WERI-Rb-1 (cell line): ENCODE data around the gene VSIG10L2.

Experiments used
- DNase-seq: peaks from one replicate; pipeline ENCODE4 v3.0.0-alpha.2; 2020
- H3K27ac ChIP-seq: fragments of 250-450 bp; sonication (Bioruptor Pico); 2 replicates; pipeline ENCODE4 v1.5.1; 2020; ENCODE audit warnings: mild to moderate bottlenecking, moderate library complexity
- H3K27me3 ChIP-seq: fragments of 250-450 bp; sonication (Bioruptor Pico); 2 replicates; pipeline ENCODE4 v1.5.1; 2021; ENCODE audit warnings: mild to moderate bottlenecking, low read depth, moderate library complexity; ENCODE audit not compliant: insufficient read depth, severe bottlenecking
- H3K36me3 ChIP-seq: fragments of 250-450 bp; sonication (Bioruptor Pico); 2 replicates; pipeline ENCODE4 v1.5.1; 2020; ENCODE audit warnings: mild to moderate bottlenecking, moderate library complexity
- H3K4me3 ChIP-seq: 2 replicates; pipeline ENCODE4 v1.5.1; 2011; ENCODE audit warnings: low read depth, mild to moderate bottlenecking, control low read depth, low read length
- H3K9me3 ChIP-seq: fragments of 250-450 bp; sonication (Bioruptor Pico); 2 replicates; pipeline ENCODE4 v1.5.1; 2021; ENCODE audit warnings: mild to moderate bottlenecking, moderate library complexity; ENCODE audit not compliant: severe bottlenecking
- TF ChIP-seq, protein P1 (sequence below): IDR thresholded peaks from 2 replicates; pipeline ENCODE4 v1.5.1; 2011; ENCODE audit warnings: low read depth, mild to moderate bottlenecking, control low read depth, inconsistent platforms, low read length

VSIG10L2 gene

DNA sequence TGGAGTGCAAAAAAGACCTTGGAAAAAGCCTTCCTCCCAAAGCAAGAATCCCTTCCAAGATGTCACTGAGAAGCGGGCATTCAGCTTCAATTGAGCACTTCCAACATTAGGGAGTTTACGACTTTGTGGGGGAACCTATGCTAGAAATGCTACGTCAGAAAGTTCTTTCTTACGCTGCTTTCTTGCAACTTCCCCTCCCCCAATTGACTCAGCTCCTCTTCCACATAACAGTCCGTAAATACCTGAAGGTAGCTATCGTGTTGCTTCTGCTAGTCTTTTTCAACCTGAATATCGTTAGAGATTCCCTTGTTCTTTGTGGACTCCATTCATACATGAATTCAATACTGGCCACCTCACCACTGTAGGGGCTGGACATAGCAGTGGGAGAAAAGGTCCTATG, 47.0 kb downstream of the VSIG10L2 start:
- H3K4me3 ChIP-seq = no peak overlapping the region
- no peaks in the 10 kb centered on the region for H3K9me3 ChIP-seq
- no peak for DNase-seq
- H3K27ac ChIP-seq = no peak overlapping the region
- TF ChIP-seq, protein P1, sequence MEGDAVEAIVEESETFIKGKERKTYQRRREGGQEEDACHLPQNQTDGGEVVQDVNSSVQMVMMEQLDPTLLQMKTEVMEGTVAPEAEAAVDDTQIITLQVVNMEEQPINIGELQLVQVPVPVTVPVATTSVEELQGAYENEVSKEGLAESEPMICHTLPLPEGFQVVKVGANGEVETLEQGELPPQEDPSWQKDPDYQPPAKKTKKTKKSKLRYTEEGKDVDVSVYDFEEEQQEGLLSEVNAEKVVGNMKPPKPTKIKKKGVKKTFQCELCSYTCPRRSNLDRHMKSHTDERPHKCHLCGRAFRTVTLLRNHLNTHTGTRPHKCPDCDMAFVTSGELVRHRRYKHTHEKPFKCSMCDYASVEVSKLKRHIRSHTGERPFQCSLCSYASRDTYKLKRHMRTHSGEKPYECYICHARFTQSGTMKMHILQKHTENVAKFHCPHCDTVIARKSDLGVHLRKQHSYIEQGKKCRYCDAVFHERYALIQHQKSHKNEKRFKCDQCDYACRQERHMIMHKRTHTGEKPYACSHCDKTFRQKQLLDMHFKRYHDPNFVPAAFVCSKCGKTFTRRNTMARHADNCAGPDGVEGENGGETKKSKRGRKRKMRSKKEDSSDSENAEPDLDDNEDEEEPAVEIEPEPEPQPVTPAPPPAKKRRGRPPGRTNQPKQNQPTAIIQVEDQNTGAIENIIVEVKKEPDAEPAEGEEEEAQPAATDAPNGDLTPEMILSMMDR = no peak
- no peaks in the 10 kb centered on the region for H3K27me3 ChIP-seq
- H3K36me3 ChIP-seq = peaks cover 49% of the 10 kb centered on the region

DNA sequence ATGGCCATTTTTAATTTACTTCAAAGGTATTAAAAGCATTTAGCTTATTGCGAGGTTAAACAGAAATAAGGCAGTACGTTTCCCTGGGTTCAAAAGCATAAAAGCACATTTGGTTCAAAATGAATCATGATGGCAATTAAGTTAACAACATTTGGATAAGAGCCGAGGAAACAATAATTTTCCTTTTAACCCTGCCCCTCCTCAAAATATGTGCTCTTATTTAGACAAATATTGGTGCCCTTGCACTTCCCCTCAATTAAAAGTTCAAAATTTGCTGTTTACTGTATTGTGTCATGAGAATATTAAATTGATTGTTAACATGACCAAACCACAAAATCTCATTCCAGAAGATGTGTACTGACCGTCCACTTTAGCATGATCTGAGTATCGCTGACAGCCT, 48.7 kb downstream of the VSIG10L2 start:
- H3K36me3 ChIP-seq = peaks cover 39% of the 10 kb centered on the region
- no peaks in the 10 kb centered on the region for H3K27me3 ChIP-seq
- H3K4me3 ChIP-seq = no peak overlapping the region
- H3K9me3 ChIP-seq = no peaks in the 10 kb centered on the region
- DNase-seq = no peak
- TF ChIP-seq, protein P1 = no peak
- H3K27ac ChIP-seq = no peak overlapping the region

DNA sequence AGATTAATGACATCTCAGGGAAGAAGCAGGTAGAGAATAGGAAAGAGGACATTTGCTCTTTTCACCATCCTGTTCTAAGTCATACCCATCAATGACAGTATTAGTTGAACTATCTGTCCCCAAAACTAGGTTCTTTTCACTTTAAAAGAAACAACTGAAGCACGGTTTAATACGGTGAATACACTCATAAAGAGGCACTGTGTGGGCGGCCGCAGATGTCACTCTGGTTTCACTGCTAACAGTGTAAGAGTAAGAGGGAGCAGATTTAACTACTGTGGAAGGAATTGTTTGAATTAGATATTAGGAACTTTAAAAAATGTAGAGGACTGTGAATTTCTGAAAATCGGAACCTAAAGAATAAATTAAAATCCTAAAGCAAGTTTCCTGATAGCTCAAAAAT, 49.5 kb downstream of the VSIG10L2 start:
- Histone ChIP-seq H3K4me3 (no peak overlapping the region), H3K27me3 (no peaks in the 10 kb centered on the region), H3K36me3 (peaks cover 37% of the 10 kb centered on the region), H3K9me3 (no peaks in the 10 kb centered on the region), H3K27ac (no peak overlapping the region)
- TF ChIP-seq, protein P1 = no peak
- DNase-seq = no peak

DNA sequence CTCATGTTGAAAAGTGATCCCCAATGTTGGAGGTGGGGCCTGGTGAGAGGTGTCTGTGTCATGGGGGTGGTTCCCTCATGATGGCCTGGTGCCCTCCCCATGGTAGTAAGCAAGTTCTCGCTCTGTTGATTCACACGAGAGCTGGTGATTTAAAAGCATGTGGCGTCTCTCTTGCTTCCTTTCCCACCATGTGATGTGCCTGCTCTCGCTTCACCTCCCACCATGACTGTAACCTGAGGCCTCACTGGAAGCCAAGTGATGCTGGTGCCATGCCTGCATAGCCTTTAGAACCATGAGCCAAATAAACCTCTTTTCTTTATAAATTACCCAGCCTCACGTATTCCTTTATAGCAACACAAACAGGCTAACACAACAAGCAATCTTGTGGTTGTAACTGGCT, 52.4 kb downstream of the VSIG10L2 start:
- Histone ChIP-seq H3K27ac (no peak overlapping the region), H3K36me3 (peaks cover 55% of the 10 kb centered on the region), H3K4me3 (no peak overlapping the region), H3K9me3 (no peaks in the 10 kb centered on the region), H3K27me3 (no peaks in the 10 kb centered on the region)
- DNase-seq = no peak
- TF ChIP-seq, protein P1 = no peak

DNA sequence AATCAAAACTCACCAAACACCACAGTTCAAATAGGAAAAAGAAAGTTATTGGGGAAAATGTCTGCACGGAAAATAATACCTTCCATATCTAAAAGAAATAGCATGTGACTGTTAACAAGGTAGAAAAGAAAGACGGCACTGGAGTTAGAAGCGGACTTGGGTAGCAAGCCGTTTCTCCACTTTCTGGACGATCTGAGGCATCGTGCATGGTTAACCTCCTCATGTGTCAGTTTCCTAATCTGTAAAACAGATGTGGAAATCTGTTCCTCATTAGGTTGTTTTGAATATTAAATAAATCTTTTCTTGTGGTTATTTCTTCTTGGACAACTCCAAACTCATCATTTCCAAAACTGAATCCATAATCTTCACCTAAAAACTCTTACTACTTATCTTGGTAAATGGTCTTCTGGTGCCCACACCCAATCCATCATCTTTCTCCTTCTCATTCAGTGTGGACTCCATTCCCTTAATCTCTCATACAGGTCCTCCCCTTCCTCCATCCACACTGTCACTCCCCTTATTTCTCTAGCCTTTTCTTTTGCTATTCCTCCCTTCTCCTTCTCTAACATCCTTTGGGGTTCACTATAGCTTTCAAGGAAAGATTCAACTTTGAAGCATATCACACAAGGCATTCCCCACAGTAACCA, 53.5 kb downstream of the VSIG10L2 start:
- Histone ChIP-seq H3K4me3 (no peak overlapping the region), H3K9me3 (no peaks in the 10 kb centered on the region), H3K27ac (no peak overlapping the region), H3K36me3 (peaks cover 55% of the 10 kb centered on the region), H3K27me3 (no peaks in the 10 kb centered on the region)
- TF ChIP-seq, protein P1 = no peak
- no peak for DNase-seq

DNA sequence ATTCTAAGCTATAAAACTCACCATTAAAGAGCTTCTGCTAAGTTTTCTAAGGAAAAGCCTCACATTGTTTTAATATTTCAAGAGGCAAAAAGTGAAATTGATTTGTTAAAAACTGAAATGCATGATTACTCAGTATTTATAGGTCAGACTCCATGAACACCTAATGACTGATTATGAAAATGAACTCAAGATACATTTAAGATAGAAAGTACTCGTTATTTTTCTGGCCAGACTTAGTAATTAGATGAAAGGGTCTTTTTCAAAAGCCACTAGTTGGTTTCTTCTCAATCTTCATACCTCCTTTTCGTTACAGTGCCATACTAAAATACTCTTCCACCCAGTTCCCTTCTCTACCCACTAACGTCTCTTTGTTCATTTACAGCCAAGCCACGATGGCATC, 56.3 kb downstream of the VSIG10L2 start:
- Histone ChIP-seq H3K36me3 (peaks cover 48% of the 10 kb centered on the region), H3K27ac (no peak overlapping the region), H3K27me3 (no peaks in the 10 kb centered on the region), H3K4me3 (no peak overlapping the region), H3K9me3 (no peaks in the 10 kb centered on the region)
- TF ChIP-seq, protein P1 = no peak
- DNase-seq = no peak
